ENCODE measurements around the gene FGF18. TPM values are rescaled to one million over a fixed set of nuclear protein-coding genes. Genes with fewer than 3 reads are reported as not detected.

Gene FGF18
- total RNA-seq, 3 donors from 2014 or later (not counting 1 experiment from before 2014, with no cell fraction given), result 0.16 to 0.25 (median 0.23) TPM

DNA sequence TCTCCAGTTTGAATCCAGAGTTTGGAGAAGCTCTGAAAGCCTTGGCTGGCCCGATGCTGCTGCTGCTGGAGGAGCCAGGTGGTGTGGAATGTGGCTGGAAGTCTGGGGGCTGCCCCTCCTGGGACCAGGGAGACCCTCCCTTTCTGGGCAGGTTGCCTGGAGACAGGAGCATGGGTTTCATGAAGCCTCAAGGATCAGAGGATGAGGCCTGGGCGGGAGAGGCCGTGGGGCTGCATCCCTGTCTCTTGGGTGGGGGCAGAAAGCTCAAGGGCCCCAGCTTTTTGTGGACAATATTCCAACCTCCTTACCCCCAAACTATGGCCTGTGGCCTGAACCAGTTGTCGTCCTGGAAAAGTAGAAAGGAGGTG is 10.1 kb downstream of the FGF18 start:
- Histone ChIP-seq H3K4me3 (ENCODE audit: low read length) (no peak overlapping the region), H3K9me3 (ENCODE audit: control insufficient read depth, insufficient read depth, low read length) (no peaks in the 10 kb centered on the region), H3K27me3 (ENCODE audit: control insufficient read depth, insufficient read depth, low read length) (no peaks in the 10 kb centered on the region), H3K4me1 (ENCODE audit: control insufficient read depth, insufficient read depth, low read length) (no peaks in the 10 kb centered on the region), H3K36me3 (ENCODE audit: control insufficient read depth, insufficient read depth, low read length) (no peaks in the 10 kb centered on the region), H3K27ac (ENCODE audit: low read length) (no peak overlapping the region)
- Mint-ChIP-seq H3K9me3 (no peaks in the 10 kb centered on the region), H3K27me3 (ENCODE audit: low read depth in 2 of 2) (no peaks in the 10 kb centered on the region), H3K4me1 (no peaks in the 10 kb centered on the region), H3K36me3 (no peaks in the 10 kb centered on the region), H3K27ac (no peak overlapping the region), H3K4me3 (no peak overlapping the region)
- ATAC-seq, result no peak
- peak in 1 of 2 donors; percentile 2 for DNase-seq
- WGBS (ENCODE audit: insufficient coverage), result 93% methylated on average over 4 of the region's 4 CpGs
- TF ChIP-seq, protein P1, sequence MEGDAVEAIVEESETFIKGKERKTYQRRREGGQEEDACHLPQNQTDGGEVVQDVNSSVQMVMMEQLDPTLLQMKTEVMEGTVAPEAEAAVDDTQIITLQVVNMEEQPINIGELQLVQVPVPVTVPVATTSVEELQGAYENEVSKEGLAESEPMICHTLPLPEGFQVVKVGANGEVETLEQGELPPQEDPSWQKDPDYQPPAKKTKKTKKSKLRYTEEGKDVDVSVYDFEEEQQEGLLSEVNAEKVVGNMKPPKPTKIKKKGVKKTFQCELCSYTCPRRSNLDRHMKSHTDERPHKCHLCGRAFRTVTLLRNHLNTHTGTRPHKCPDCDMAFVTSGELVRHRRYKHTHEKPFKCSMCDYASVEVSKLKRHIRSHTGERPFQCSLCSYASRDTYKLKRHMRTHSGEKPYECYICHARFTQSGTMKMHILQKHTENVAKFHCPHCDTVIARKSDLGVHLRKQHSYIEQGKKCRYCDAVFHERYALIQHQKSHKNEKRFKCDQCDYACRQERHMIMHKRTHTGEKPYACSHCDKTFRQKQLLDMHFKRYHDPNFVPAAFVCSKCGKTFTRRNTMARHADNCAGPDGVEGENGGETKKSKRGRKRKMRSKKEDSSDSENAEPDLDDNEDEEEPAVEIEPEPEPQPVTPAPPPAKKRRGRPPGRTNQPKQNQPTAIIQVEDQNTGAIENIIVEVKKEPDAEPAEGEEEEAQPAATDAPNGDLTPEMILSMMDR (IDR thresholded peaks at IDR 0.05), result no peak
- intact Hi-C loops (cut with micrococcal nuclease), result no loop called here

GRCh38 chr5:171431251-171431777 is 11.9 kb downstream of the FGF18 start:
- H3K9me3 ChIP-seq (ENCODE audit: control insufficient read depth, insufficient read depth, low read length), result no peaks in the 10 kb centered on the region
- no peak overlapping the region for H3K4me3 Mint-ChIP-seq
- no peaks in the 10 kb centered on the region for H3K4me1 Mint-ChIP-seq
- TF ChIP-seq, protein P1 (IDR thresholded peaks at IDR 0.05), result no peak
- no peaks in the 10 kb centered on the region for H3K4me1 ChIP-seq (ENCODE audit: control insufficient read depth, insufficient read depth, low read length)
- DNase-seq (no peak), ATAC-seq (no peak)
- H3K4me3 ChIP-seq (ENCODE audit: low read length), result no peak overlapping the region
- no peaks in the 10 kb centered on the region for H3K27me3 Mint-ChIP-seq (ENCODE audit: low read depth in 2 of 2)
- H3K27me3 ChIP-seq (ENCODE audit: control insufficient read depth, insufficient read depth, low read length), result no peaks in the 10 kb centered on the region
- 84% methylated on average over 7 of the region's 7 CpGs for WGBS (ENCODE audit: insufficient coverage)
- H3K27ac ChIP-seq (ENCODE audit: low read length), result no peak overlapping the region
- H3K9me3 Mint-ChIP-seq, result no peaks in the 10 kb centered on the region
- intact Hi-C loops (cut with micrococcal nuclease), result no loop called here
- no peak overlapping the region for H3K27ac Mint-ChIP-seq
- H3K36me3 ChIP-seq (ENCODE audit: control insufficient read depth, insufficient read depth, low read length), result no peaks in the 10 kb centered on the region
- H3K36me3 Mint-ChIP-seq, result no peaks in the 10 kb centered on the region

DNA sequence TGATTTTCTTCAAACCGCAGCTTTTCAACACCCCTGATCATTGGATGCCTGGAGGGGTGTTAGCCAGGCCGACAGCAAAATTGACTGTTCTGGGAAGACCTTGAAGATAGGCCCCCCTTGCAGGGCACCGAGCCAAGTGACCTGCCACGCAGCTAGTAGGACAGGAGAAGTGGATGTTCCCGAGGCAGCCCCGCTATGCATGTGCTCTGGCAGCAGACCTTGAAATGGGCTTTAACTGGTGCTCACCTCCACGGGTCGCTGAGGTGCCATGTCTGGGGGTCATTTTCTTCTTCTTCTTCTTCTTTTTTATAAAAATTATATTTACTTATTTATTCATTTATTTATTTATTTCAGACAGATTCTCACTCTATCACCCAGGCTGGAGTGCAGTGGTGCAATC is 12.6 kb downstream of the FGF18 start:
- Mint-ChIP-seq H3K36me3 (no peaks in the 10 kb centered on the region), H3K9me3 (no peaks in the 10 kb centered on the region), H3K27ac (no peak overlapping the region), H3K4me3 (no peak overlapping the region), H3K27me3 (ENCODE audit: low read depth in 2 of 2) (no peaks in the 10 kb centered on the region), H3K4me1 (no peaks in the 10 kb centered on the region)
- H3K4me1 ChIP-seq (ENCODE audit: control insufficient read depth, insufficient read depth, low read length), result no peaks in the 10 kb centered on the region
- ATAC-seq, result no peak
- no peaks in the 10 kb centered on the region for H3K27me3 ChIP-seq (ENCODE audit: control insufficient read depth, insufficient read depth, low read length)
- WGBS (ENCODE audit: insufficient coverage), result 86% methylated on average over 6 of the region's 8 CpGs
- H3K27ac ChIP-seq (ENCODE audit: low read length), result no peak overlapping the region
- H3K4me3 ChIP-seq (ENCODE audit: low read length), result no peak overlapping the region
- H3K9me3 ChIP-seq (ENCODE audit: control insufficient read depth, insufficient read depth, low read length), result no peaks in the 10 kb centered on the region
- no peaks in the 10 kb centered on the region for H3K36me3 ChIP-seq (ENCODE audit: control insufficient read depth, insufficient read depth, low read length)
- TF ChIP-seq, protein P1 (IDR thresholded peaks at IDR 0.05), result no peak
- intact Hi-C loops (cut with micrococcal nuclease), result no loop called here
- no peak for DNase-seq

All from natural killer cell (primary cell).